MM.1S (cell line): ENCODE measurements around the gene HDAC1.

Experiments used
- EZH2 ChIP-seq: fragments of 300-600 bp; sonication (generic); optimal IDR thresholded peaks from 2 replicates; pipeline ENCODE3; 2017; ENCODE audit warnings: low read depth, mild to moderate bottlenecking, antibody characterized with exemption, low read length, mixed read lengths
- EZH2phosphoT487 ChIP-seq: fragments of 300-600 bp; sonication (generic); IDR thresholded peaks from 2 replicates; pipeline ENCODE4 v1.6.1; 2018; ENCODE audit warnings: antibody characterized with exemption, low read length
- TF ChIP-seq, protein P1 (sequence below): fragments of 300-600 bp; sonication (generic); IDR thresholded peaks from 2 replicates; pipeline ENCODE4 v1.5.1; 2016; ENCODE audit warnings: antibody characterized with exemption, low read length, mixed read lengths

GRCh38 chr1:32327204-32327603 lies 35.3 kb downstream of the HDAC1 start:
- TF ChIP-seq, protein P1, sequence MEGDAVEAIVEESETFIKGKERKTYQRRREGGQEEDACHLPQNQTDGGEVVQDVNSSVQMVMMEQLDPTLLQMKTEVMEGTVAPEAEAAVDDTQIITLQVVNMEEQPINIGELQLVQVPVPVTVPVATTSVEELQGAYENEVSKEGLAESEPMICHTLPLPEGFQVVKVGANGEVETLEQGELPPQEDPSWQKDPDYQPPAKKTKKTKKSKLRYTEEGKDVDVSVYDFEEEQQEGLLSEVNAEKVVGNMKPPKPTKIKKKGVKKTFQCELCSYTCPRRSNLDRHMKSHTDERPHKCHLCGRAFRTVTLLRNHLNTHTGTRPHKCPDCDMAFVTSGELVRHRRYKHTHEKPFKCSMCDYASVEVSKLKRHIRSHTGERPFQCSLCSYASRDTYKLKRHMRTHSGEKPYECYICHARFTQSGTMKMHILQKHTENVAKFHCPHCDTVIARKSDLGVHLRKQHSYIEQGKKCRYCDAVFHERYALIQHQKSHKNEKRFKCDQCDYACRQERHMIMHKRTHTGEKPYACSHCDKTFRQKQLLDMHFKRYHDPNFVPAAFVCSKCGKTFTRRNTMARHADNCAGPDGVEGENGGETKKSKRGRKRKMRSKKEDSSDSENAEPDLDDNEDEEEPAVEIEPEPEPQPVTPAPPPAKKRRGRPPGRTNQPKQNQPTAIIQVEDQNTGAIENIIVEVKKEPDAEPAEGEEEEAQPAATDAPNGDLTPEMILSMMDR = no peak
- no peak for TF ChIP-seq EZH2phosphoT487
- no peak for TF ChIP-seq EZH2
